Astrocyte of the spinal cord (primary cell): ENCODE measurements around the gene MST1.

Experiments used
- DNase-seq: peaks from one replicate; pipeline ENCODE4 v3.0.0; 2011; ENCODE audit warnings: low read depth, low spot score
- H3K4me3 ChIP-seq: 2 replicates; pipeline ENCODE4 v1.5.1; 2011; ENCODE audit warnings: low read depth, mild to moderate bottlenecking, low read length, moderate library complexity
- in situ Hi-C: cut with HindIII; loops from 2 replicates; pipeline ENCODE4 v1.10.0; 2017; ENCODE audit warnings: low sequenced_read_pairs
- TF ChIP-seq, protein P1 (sequence below): IDR thresholded peaks from 2 replicates; pipeline ENCODE4 v1.5.1; 2012; ENCODE audit warnings: low read depth, mild to moderate bottlenecking, low read length, inconsistent platforms

Gene MST1

GRCh38 chr3:49727924-49728361 lies 38.7 kb upstream of the MST1 start:
- H3K4me3 ChIP-seq, result no peak overlapping the region
- DNase-seq, result no peak
- in situ Hi-C loops, result no loop called here
- TF ChIP-seq, protein P1, sequence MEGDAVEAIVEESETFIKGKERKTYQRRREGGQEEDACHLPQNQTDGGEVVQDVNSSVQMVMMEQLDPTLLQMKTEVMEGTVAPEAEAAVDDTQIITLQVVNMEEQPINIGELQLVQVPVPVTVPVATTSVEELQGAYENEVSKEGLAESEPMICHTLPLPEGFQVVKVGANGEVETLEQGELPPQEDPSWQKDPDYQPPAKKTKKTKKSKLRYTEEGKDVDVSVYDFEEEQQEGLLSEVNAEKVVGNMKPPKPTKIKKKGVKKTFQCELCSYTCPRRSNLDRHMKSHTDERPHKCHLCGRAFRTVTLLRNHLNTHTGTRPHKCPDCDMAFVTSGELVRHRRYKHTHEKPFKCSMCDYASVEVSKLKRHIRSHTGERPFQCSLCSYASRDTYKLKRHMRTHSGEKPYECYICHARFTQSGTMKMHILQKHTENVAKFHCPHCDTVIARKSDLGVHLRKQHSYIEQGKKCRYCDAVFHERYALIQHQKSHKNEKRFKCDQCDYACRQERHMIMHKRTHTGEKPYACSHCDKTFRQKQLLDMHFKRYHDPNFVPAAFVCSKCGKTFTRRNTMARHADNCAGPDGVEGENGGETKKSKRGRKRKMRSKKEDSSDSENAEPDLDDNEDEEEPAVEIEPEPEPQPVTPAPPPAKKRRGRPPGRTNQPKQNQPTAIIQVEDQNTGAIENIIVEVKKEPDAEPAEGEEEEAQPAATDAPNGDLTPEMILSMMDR, result no peak

DNA sequence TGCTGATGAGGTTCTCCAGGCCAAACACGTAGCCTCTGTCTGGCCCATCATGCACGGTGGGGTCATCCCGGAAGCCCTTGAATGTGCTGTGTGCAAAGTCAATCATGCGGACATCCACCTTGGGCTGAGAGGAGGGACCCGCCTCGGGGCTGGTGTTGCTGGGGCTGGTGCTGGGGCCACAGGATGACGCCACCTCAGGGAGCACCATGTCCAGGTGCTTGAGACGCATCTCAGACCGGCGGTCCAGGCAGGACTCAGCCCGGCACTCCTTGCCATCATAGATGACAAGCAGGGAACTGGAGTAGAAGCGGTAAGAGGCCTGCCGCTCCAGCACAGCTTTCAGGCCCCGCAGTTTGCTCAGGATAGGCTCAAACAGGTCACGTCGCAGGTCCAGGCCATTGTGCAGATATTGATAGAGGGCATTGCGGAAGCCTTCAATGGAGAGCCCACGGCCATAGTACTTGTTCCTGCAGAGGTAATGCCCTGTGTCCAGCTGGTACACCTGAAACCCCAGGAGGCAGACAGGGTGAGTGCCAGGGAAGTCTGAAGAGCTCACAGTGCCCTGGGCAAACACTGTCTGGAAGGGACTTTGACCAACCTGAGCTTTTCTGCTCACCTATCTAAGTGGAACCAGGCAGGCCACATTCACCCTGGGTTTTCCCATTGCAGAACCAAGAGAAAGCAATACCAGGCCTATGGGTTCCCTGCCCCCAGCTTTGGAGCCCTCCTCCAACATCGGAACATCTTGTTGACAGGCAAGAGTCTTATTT lies 38.1 kb upstream of the MST1 start:
- TF ChIP-seq, protein P1, result no peak
- no peak overlapping the region for H3K4me3 ChIP-seq
- no peak for DNase-seq
- in situ Hi-C loops, result no loop called here

GRCh38 chr3:49725906-49726681 lies 36.8 kb upstream of the MST1 start:
- no peak overlapping the region for H3K4me3 ChIP-seq
- in situ Hi-C loops, result no loop called here
- DNase-seq, result no peak
- TF ChIP-seq, protein P1, result no peak

- in situ Hi-C loops, result no loop called here
- TF ChIP-seq, protein P1, result no peak
- DNase-seq, result peak; percentile 21
- H3K4me3 ChIP-seq, result peak overlapping the region; percentile 55
Measured at GRCh38 chr3:49724586-49724985, 35.3 kb upstream of the MST1 start.

DNA sequence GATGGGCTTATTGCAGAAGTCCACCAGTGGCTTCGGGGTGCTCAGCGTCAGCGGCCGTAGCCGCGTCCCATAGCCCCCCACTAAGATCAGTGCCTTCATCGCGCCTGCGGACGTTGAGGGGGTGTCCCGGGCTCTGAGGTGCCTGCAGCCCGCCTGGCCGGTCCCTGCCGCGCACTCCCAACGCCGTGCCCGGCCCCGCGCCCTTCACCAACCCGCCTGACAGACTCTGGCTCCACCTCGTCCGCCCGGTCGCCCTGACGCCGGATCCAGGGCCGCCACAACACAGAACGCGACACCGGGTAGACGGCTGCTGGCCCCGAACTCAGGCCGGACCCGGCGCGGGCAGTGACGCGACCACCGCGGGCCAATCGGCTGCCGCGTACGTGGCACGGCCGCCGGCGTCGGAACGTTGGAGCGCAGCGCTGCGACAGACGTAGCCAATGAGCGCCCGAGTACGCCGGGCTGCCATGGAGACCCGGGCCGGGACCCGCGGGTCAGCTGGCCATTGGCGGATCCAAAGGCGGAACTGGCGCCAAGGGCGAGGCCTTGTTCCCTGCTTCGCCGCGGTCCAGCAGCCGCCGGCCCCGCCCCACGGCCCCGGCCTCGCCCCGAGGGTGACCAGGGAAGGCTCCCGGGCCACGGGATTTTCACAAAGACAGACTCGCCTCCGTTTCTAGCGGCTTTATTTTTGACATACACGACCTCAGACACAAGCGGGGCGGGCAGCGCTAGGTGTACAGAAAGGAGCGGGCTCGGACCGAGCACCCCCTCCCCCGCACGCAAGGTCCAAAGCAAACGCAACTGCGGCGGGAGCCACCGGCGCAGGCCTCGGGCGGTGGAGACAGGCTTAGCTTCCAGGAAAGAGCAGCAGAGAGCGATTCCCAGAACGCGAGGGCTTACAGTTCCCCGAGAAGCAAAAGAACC lies 34.6 kb upstream of the MST1 start, which contains the start of gene GMPPB:
GMPPB (minus strand) TSS at position 324 of the 924 bp plus-strand sequence; CDS start at position 99, 225 bp downstream.
- DNase-seq, result peak; percentile 98
- in situ Hi-C loops, result no loop called here
- peak within 1 kb of the TSS; percentile 99 for H3K4me3 ChIP-seq
- TF ChIP-seq, protein P1, result no peak

GRCh38 chr3:49723296-49723627 lies 34.0 kb upstream of the MST1 start:
- peak; percentile 23 for DNase-seq
- H3K4me3 ChIP-seq, result peak overlapping the region; percentile 99
- TF ChIP-seq, protein P1, result no peak
- in situ Hi-C loops, result no loop called here
